GM19372 (cell line): Measurements from ENCODE around the gene WDR88.
"Not testable (repeated sequence)": the region's sequence is repeated elsewhere in the genome, so short reads cannot be mapped to it uniquely, and the experiment has no call there.

ENCODE experiments used
- ATAC-seq: cut with Tn5 transposase; IDR thresholded peaks from one replicate; pipeline ENCODE4 v1.9.1; 2021; ENCODE audit warnings: mild to moderate bottlenecking, low read depth, moderate library complexity; ENCODE audit not compliant: unreplicated experiment

The WDR88 gene

DNA sequence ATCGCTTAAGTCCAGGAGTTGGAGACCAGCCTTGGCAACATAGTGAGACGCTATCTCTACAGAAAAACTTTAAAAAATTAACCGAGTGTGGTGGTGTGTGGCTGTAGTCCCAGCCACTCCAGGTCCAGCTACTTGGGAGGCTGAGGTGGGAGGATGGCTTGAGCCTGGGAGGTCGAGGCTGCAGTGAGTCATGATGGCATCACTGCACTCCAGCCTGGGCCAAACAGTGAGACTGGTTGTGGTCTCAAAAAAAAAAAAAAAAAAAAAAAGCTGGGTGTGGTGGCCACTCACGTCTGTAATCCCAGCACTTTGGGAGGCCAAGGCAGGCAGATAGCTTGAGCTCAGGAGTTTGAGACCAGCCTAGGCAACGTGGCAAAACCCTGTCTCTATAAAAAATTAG is 34.1 kb downstream of the WDR88 start:
- ATAC-seq, result not testable (repeated sequence)

DNA sequence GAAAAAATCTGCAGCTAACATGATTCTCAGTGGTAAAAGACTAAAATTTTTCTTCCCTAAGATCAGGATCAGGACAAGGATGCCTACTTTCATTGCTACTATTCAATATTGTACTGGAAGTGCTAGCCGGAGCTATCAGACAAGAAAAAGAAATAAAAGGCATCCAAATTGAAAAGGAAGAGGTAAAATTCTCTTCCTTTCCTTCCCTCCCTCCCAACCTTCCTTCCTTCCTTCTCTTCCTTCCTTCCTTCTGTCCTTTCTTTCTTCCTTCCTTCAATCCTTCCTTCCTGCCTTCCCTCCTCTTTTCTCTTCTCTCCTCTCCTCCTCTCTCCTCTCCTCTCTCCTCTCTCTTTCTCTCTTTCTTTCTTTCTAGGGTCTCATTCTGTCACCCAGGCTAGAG is 35.5 kb downstream of the WDR88 start:
- no peak for ATAC-seq

DNA sequence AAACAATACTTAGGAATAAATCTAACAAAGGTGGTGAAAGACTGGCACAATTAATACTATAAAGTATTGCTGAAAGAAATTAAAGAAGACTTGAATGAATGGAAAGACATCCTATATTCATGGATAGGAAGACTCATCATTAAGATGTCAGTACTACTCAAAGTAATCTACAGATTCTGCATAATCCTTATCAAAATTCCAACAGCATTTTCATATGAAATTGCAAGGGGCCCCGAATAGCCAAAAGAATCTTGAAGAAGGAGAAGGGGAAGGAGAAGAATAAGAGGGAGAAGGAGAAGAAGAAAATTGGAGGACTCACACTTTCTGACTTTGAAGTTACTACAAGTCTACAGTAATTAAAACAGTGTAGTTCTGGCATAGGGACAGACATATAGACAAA is 36.6 kb downstream of the WDR88 start:
- ATAC-seq, result no peak

DNA sequence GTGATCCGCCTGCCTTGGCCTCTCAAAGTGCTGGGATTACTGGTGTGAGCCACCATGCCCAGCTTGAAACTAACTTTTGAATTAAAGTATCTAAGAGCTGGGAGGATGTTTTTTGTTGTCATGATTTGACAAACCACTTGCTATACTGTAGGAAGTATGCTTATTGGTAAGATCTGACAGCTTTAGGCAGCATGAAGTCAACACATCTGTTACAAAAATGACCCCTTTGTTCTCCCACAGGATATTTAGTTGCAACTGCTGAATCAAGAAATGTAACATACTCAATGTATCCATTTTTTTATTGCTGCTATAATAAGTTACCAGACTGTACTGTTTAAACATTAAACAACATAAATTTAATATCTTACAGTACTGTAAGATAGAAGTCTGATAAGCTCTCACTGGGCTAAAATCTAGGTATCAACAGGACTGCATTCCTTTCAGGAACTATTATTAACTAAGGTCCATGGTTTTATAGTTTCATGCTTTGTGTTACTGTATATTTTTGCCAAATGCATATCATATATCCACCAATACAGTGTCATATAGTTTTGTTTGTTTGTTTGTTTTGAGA is 39.4 kb downstream of the WDR88 start:
- no peak for ATAC-seq

DNA sequence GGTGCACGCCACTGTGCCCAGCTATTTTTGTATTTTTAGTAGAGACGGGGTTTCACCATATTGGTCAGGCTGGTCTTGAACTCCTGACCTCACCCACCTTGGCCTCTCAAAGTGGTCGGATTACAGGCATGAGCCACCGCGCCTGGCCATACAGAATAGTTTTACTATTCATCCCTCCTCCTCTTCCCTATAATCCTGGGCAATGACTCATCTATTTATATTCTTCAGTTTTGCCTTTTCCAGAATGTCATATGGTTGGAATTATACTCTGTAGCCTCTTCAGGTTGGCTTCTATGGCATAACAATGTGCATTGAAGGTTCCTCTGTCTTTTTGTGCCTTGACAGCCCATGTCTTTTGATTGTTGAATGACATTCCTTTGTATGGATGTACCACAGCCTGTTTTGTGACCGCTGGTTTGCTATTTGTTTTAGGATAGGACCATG is 40.0 kb downstream of the WDR88 start:
- no peak for ATAC-seq

DNA sequence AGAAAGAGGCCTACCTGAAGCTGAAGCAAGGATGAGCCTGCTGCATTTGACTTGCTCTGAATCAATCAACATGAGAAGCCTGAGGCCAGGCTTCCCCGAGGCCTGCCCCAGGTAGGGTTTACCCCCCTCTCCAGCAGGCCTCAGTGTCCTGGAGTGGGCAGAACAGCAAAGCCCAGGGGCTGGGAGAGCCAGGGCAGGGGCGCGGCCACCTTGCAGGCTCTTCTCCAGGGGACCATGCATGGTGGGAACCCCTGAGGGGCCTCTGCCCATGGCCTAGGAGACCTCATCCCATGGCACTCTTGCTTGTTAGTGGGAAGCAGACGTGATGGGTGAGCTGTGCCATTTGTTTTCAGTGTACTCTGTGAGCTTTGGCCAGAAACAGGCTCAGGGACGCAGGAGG is 42.3 kb downstream of the WDR88 start:
- no peak for ATAC-seq

DNA sequence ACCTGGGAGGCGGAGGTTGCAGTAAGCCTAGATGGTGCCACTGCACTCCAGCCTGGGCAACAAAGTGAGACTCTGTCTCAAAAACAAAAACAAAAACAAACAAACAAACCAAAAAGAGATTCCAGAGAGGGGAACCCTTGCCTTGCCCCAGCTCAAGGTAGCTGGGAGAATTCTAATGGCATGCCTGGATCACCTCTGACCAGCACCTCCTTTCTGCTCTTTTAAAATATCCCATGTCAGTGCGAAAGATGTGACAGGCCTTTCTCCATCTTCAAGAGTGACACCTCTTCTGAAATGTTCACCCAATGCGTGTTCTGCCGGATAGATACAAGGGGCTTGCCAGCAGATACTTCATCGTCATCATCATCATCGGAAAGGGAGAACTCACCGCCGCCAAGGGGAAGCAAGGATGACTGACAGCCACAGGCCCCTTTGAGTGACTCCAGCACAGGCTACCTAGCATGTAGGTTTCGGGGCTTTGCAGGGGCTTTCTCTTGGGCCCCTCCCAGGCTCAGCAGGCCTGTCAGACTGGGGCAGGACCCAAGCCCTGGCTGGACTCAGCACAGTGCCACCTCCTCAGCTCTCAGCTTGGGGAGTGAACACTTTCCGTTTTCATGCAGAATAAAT is 43.4 kb downstream of the WDR88 start:
- ATAC-seq, result no peak

DNA sequence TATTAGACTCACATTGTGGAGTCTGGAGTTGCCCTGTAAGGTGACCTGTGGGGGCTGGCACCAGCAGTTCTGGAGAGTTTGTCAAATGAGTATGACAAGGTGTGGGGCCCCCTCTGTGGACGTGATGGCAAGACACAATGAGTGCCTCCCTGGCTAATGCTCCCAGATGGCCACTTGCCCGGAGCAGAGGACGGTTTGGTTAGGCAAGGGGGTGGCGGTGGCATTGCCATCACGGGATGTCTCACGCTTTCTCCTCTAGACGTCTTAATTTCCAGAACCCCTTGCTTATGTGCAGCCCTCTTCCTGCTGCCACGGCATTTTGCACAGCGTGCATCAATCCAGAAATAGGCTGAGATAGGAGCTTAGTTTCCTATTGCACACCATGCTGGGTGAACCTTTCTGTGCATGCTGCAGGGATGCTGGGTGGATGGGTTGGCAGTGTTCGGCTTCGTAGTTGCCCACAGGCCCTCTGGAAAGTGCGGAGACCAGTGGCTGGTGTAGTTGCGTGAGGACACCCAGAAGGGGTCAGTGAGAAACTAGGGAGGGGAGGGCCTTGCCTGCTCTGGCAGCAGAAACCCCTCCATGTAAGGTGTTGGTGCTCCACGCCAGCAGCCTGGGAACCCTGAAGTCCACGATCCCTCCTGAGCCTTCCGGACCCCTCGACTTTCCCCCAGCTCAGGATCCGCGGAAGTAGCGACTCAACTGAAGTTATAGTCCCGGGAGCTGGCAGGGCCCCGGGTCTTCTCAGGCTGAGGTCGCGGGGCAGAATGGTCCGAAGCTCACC is 44.2 kb downstream of the WDR88 start:
- no peak for ATAC-seq

DNA sequence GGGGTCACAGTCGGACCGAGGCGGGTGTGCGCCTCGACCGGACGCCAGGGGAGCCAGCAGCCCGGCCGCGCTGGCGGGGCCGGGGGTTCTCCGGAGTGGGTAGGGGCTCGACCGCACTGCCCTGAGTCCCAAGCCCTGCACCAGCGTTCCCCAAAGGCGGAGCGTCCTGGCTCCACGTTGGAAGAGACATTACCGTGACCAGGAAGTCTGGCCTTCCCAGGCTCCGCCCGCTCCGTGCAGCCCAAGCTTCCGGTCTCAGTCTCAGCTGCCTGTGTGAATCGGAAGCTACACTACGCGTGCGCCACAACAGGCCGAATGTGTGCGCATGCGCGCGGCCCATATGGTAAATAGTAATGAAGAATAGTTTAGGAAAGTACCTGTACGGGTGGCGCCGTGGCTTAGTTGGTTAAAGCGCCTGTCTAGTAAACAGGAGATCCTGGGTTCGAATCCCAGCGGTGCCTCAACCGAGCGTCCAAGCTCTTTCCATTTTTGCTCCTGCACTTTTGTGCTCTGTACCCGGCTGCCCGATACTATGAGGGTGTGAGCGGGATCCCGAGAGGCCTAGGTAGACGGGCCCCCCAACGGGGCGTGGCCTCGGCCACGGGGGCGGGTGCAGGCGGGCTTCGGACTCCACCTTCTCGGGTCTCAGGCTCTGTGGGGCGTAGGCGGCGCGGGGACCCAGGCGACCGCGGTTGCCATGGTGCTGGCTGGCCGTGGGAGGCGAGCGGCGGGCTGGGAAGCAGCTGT is 44.9 kb downstream of the WDR88 start:
- ATAC-seq, result peak; percentile 78

DNA sequence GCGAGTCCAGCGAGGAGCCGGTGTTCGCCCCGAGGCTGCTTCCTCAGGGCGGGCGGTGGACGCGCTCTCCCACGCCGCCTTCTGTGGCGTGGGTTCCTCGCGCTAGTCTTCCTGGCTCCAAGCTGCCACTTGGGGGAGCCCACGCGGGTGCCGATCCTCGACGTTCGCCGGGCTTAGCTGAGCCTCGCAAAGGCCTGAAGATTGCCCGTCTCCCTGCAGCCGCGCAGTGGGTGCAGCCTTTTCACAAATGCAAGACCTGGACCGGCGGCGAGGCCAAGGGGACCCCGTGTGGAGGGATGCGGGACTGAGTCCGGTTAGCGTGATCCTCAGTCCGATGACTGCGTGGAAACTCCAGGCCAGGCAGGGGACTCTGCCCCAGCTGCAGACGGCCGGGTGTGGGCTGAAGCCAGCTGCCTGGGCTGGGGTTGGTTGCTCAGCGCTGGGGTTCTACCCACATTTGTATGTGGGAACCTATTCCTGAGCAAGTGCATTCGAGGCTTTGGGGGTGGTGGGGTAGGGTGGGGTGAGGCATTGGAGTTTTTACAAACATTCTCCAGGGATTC is 45.6 kb downstream of the WDR88 start:
- ATAC-seq, result no peak

DNA sequence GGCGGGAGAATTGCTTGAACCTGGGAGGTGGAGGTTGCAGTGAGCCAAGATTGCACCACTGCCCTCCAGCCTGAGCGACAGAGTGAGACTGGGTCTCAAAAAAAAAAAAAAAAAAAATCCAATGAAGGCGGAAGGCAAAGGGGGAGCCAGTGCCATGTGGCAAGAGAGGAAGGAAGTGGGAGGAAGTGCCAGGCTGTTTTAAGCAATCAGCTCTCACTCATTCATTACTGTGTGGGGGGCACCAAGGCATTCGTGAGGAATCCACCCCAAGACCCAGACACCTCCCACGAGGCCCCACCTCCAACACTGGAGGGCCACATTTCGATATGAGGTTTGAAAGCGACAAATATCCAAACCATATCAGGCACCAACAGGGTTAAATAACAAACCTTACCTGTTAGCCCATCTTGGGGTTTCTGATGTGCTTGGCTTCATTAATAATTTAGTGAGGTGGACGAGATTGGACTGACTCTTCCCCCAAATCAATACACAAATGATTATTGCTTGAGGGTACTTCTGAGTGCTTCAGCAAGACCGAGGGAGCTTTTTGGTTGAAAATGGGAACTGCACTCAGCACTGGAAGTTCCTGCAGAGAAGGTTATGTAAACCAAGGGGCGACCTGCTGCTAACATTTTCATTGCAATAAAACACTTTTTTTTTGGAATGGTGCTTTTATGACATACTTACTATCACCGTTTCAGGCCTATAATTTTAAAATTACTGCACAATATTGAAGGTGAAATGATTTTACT is 54.7 kb downstream of the WDR88 start:
- ATAC-seq, result no peak

DNA sequence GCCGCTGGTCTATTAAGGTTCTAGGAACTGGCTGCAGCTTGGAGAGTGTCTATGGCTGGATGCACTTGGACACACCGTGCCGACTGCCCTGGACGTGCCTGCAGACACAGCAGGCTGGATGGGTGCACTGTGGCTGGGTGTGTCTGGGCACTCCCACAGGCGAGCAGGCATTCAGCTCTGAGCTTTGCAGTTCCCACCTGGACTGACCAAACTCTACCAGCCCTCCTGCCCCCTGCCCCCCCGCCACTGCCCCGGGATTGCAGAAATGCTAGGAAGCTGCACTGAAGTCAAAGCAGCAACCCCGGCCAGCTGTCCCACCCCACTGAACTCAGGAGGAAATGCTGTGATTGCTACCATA is 55.2 kb downstream of the WDR88 start:
- ATAC-seq, result no peak

DNA sequence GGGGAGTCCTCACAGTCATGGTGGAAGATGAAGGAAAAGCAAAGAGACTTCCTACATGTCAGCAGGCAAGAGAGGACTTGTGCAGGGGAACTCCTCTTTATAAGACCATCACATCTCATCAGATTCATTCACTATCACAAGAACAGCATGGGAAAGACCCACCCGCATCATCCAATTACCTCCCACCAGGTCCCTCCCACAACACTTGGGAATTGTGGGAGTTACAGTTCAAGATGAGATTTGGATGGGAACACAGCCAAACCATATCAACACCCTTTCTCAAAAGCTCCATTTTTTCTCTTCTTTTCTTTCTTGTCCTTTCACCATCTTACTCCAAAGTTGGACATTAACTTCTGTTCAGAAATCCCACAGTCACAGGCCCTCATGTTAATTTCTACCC is 57.5 kb downstream of the WDR88 start:
- ATAC-seq, result no peak

DNA sequence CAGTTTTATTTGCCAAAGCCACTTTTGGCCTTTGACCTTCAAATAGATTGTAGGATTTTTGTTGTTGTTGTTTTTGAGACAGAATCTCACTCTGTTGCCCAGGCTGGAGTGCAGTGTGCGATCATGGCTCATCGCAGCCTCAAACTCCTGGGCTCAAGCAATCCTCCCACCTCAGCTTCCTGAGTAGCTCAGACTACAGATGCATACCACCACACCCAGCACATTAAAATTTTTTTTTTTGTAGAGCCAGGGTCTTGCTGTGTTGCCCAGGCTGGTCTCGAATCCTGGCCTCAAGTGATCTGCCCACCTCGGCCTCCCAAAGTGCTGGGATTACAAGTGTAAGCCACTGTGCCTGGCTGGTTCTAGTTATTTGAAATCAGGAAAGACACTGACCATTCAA is 59.2 kb downstream of the WDR88 start:
- ATAC-seq, result not testable (repeated sequence)

DNA sequence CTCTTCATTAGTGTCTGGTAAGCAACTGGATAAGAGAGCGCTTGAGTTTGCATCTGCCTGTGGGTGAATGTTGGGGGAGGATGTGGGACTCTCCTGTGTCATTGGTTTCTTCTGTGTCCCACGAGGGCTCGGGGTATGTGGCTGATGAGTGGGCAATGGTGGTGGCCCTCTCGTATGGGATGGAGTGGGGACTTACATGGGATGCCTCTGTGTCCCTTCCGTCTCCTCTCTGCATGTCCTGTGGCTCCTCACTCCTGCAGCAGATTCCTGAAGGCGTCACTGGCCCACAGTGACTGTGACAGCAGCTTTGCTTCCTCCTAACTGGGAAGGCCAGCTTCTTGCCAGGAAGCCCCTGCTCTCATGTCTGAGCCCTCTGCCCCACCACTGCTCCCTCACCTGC is 59.6 kb downstream of the WDR88 start:
- no peak for ATAC-seq

DNA sequence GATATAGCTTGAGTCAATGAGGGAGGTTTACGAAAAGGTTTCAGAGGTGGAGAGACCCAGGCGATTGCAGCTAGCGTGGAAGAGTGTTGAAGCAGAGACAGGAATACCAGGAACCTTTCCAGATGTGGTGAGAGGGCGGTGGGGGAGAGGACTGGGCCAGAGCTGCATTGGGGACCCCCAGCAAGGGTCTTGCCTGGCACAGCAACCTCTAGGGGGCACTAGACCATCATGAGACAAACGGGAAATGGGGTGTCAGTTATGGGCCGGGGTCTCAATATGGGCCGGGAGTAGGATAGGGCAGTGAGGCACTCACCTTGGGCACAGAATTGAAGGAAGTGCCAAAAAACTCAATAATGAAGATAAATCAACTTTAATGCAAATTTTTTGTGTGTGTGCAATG is 60.1 kb downstream of the WDR88 start:
- ATAC-seq, result no peak

DNA sequence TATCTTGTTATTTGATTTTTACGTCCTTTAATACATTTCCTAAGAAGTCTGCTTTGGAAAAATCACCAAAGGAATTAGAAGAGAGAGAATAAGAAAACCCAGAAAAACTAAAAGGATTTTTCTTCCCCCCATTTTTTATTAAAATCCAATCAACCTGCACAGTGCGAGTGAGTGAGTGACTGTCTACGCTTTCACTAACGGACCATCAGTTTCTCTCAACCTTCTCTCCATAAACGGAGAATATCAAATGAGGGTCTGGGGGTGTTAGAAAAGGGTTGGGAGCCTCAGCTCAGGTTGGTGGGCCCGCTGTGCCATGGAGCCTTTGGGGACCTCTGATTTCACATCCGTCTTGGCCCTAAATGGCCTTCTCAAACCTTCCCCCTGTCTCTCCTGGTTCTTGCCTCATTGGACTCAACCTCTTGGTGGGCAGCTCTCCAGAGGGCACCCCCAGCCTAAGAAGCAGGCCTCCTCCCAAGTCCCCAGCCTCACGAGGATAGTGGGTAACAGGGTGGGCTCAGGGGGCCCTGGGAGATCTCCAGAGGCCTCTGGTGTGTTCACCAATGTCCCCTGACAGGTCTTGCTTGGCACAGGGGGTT is 61.5 kb downstream of the WDR88 start:
- ATAC-seq, result no peak

DNA sequence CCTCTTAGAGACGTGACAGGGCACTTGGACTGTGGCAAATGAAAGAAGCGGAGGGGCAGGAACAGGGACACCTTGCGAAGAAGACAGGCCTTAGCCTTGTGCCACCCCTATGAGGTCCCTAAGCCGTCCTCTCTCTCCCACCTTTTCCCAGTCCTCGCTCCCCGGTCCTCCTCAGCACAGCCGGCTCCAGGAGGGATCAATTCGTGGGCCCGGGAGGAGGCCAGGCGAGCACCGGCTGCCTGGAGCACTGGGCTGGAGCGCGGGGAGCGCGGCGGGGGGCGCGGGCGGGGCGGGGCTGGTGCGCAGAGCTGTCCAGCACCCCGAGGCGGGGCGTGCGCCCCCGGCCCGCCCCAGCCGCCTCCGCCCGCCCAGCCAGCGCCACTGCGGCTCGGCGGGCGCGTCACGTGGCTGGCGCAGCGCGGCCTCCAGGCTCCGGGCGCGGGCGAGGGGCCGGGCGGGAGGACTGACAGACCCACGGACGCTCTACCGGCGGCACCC is 62.0 kb downstream of the WDR88 start, which contains the start of gene LRP3:
Gene LRP3, plus strand, starts transcription at position 466 of the 498 bp plus-strand sequence. CDS start 456 bp downstream, outside the sequence.
- no peak for ATAC-seq

DNA sequence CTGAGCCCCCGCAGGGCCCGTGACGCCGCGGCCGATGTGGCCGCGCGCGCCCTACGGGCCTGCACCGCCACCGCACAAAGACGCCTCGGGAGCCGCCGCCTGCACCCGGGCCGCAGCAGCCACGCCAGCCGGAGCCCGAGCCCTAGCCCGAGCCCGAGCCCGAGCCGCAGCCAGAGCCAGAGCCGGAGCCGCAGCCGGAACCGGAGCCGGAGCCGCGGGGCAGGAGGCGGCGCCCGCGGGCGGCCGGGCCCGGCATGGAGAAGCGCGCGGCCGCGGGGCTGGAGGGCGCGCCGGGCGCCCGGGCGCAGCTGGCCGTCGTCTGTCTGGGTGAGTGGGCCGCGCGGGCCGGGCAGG is 62.6 kb downstream of the WDR88 start:
- no peak for ATAC-seq
